ENCODE data around the gene MESP1.
"Not testable (repeated sequence)": the region's sequence is repeated elsewhere in the genome, so short reads cannot be mapped to it uniquely, and the experiment has no call there.

The MESP1 gene, protein sequence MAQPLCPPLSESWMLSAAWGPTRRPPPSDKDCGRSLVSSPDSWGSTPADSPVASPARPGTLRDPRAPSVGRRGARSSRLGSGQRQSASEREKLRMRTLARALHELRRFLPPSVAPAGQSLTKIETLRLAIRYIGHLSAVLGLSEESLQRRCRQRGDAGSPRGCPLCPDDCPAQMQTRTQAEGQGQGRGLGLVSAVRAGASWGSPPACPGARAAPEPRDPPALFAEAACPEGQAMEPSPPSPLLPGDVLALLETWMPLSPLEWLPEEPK

DNA sequence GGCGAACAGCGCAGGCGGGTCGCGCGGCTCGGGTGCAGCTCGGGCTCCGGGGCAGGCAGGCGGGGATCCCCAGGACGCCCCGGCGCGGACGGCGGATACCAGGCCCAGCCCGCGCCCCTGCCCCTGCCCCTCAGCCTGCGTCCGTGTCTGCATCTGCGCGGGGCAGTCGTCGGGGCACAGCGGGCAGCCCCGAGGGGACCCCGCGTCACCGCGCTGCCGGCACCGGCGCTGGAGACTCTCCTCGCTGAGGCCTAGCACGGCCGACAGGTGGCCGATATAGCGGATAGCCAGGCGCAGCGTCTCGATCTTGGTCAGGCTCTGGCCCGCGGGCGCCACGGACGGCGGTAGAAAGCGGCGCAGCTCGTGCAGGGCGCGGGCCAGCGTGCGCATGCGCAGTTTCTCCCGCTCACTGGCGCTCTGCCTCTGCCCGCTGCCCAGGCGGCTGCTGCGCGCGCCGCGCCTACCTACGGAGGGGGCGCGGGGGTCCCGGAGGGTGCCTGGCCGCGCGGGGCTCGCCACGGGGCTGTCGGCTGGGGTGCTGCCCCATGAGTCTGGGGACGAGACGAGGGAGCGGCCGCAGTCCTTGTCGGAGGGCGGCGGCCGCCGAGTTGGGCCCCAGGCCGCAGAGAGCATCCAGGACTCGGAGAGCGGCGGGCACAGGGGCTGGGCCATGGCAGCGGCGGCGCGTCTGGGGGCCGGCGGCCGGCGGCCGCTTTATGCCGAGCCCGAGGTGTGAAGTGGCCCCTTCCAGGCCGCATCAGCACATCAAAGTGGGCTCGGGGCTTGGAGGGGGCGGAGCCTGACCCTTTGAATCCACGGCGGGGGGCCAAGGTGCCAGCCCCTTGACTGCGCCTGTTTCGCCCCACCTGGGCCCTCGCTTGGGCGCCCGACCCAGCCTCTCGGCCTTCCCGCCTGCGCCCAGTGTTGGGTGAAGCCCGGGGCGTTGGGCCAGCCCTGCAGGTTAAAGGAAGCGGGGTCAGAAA lies at the start of gene MESP1:
Gene MESP1 (minus strand): TSS at position 690 of the 983 bp plus-strand sequence. CDS start 18 bp downstream, at position 672.
- H3K4me3 ChIP-seq (ENCODE audit: low read depth, low read length), result peak within 1 kb of the TSS; percentile 51
- DNase-seq (ENCODE audit: low read depth), result peak; percentile 53

DNA sequence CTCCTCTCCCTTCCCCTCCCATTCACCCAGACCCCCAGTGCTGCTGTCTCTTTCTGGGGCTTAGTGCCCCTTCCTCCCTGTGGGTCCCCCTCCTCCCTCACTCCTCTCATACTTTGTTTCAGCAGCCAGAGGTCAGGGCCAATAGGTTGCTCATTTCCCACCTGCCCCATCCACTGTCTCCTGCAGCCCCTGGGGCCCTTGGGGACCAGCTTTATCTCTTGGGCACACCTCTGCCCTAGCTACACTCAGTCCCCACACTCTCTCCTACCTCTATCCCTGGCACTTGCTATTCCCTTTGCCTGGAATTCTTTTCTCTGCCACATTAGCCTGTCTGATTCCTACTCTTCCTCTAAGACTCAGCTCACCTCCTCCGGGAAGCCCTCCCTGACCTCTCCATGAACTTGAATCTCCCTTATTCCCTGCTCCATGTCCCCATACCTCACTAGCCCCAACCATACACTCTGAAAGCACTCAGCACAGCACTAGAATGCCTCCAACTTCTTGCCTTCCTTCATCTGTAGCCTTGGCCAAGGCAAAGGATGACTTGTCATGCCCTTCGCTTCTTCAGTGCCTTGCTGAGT lies 49.0 kb upstream of the MESP1 start:
- DNase-seq (ENCODE audit: low read depth), result no peak
- H3K4me3 ChIP-seq (ENCODE audit: low read depth, low read length), result no peak overlapping the region

DNA sequence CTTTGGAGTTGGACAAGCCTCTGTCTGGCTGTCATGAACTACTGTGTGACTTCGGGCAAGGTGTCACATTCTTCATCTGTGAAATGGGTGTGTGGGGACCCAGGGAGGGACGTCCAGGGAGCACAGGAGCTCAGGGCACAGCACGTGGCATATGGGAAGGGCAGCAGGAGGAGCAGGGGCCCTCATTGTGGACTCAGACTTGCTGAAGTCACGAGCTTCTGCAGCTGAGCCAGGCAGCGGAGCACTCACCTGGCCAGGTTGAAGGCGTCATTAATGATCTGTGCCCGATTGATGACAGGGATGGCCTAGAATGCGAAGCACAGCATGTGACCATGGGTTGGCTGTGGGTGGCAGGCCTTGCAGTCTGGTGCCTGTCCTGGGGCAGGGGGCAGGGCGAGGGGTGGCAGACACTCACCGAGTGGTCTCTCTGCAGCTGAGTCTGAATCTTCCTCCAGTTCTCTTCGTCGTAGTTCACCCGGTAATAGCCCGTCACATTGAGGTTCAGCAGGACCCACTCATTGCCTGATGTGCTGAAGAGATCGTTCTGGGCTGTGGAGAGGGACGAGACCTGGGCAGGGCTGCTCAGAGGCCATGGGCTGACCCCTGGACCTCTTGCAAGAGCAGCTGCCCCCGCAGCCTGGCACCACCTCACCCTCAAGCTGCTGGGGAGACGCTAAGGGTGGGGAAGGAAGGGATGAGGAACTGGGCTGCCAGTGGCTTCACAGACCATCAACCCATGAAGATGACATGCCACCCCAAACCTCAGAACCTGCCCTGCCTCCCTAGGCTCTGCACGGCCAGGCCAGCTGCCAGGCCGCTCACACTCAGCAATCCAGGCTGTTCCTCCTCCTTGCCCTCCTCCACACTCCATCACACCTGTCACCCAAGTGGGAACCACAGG lies 48.2 kb upstream of the MESP1 start:
- no peak overlapping the region for H3K4me3 ChIP-seq (ENCODE audit: low read depth, low read length)
- no peak for DNase-seq (ENCODE audit: low read depth)

DNA sequence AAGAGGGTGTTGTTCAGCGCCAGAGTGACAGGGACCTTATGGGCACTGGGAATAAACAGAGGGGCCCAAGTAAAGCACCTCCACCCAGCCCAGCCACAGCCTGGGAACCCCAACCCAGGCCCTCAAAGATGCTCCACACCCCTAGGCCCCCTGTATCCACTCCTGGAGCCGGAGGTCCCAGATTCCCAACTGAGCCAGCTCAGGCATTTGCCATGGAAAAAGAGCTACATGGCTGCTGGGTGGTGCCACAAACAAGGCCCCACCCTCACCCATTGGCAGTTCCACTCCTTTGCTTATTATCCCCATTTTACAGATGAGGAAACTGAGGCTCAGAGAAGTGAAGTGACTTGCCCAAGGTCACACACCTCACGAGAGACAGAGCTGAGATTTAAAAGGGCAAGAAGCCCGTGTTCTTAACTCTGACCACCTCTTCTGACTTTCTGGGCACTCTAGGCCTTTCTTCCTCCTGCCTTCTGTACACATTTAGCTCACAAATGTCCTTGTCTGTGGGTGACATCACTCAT lies 46.7 kb upstream of the MESP1 start:
- DNase-seq (ENCODE audit: low read depth), result no peak
- no peak overlapping the region for H3K4me3 ChIP-seq (ENCODE audit: low read depth, low read length)

DNA sequence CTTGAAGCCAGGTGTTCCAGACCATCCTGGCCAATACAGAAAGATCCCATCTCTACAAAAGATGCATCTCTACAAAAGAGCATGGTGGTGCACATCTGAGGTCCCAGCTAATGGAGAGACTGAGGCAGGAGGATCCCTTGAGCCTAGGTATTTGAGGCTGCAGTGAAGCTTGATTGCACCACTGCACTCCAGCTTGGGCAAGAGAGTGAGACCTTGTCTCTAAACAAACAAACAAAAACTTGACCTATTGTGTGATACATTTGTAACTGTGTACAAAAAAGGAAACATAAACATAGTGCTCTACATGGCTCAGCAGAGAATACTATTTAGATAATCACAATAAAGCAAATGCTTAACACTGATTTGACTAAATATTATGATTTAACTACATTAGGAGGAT lies 44.9 kb upstream of the MESP1 start:
- no peak overlapping the region for H3K4me3 ChIP-seq (ENCODE audit: low read depth, low read length)

DNA sequence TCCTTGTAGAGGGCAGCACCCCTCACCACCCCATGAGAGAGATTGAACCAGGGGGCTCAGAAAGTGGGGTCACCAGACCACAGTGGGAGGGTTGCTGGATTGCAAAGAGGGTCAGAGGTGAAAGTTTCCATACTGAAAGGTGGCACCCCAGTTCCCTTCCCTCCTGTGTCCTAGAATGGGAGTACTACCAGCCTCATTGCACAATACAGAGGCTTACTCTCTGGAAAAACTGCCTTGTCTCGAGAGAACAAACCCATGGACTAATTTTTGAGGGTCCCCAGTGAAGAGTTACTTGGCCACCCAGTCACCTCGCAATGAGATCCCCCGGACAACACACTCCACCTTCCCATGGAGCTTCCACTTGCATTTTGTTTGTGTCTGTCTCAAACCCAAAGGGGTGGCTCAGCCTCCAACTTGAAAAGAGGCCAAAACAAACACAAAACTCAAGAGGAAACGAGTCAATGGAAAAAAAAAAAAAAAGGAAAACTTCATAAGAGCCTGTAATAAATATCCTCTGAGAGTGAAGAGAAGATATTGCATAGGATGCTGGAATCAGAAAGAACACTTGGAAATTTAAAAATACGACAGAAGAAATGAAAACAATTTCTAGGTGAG lies 43.7 kb upstream of the MESP1 start:
- DNase-seq (ENCODE audit: low read depth), result no peak
- H3K4me3 ChIP-seq (ENCODE audit: low read depth, low read length), result no peak overlapping the region

More for the DNA sequence above, 44.9 kb upstream of the MESP1 start:
- DNase-seq (ENCODE audit: low read depth), result no peak

DNA sequence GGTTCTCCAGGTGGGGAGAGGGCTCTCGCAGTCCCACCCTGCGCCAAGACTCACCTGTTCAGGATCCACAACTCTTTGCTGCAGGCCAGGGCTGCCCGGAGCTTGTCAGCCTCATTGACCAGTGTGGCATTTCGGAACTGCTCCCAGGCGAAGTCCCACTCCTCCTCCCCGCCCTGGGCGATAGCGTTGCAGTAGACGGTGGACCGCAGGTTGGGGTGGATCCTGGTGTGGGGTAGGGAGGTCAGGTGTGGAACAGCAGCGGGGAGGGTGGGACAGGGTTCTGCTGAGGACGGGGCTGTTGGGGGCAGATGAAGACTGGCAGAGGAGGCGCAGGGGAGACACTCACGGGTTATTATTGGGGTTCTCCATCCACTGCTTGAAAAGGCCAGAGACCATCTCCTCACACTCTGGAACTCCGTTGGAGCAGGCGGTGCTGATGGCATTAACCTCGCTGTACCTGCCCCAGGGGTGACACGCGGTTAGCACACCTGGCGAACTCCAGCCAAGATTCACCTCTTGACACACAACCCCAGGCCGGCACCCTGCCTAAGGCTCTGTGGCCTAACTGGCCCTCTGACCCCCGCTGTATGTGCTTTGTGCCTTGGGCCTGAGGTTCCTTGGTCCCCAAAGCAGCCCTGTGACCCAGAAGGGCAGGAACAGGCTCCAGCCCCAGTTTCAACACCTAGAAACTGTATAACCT lies 41.2 kb upstream of the MESP1 start:
- H3K4me3 ChIP-seq (ENCODE audit: low read depth, low read length), result no peak overlapping the region
- DNase-seq (ENCODE audit: low read depth), result no peak

DNA sequence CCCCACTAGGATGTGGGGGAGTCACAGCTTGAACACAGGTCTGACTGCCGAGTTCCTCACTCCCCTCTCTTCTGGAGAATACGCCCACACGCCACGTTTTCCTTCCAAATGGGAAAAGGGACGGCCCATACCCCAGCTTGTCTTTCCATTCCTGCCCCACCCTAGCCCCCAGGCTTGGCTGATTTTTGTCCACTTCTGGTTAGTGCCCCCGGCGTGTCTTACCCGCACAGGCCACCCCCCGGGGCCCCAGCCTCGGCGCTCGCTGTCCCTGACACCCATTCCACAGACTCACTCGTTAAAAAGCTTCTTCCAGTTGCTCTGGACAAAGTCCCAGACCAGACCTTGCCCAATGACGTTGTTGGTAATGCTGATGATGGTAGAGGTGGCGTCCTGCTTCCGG lies 39.6 kb upstream of the MESP1 start:
- no peak for DNase-seq (ENCODE audit: low read depth)
- H3K4me3 ChIP-seq (ENCODE audit: low read depth, low read length), result no peak overlapping the region

DNA sequence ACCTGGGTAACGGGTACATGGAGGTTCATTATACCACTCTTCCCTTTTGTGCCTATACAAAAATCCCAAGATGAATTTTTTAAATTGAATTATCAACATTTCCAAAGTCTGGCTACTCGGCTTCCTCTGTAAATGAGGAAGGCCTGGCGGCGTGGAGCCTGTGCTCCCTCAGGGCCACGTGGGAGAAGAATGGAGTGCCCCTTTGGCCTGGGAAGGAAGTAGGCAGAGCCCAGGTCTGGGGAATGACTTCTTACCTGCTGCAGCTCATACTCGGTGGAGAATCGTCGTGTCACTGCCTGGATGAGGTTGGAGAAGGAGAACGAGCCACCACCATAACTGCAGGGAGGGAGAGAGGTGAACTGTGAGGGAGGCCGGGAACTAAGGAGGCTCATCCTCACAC lies 39.2 kb upstream of the MESP1 start:
- no peak for DNase-seq (ENCODE audit: low read depth)
- no peak overlapping the region for H3K4me3 ChIP-seq (ENCODE audit: low read depth, low read length)

DNA sequence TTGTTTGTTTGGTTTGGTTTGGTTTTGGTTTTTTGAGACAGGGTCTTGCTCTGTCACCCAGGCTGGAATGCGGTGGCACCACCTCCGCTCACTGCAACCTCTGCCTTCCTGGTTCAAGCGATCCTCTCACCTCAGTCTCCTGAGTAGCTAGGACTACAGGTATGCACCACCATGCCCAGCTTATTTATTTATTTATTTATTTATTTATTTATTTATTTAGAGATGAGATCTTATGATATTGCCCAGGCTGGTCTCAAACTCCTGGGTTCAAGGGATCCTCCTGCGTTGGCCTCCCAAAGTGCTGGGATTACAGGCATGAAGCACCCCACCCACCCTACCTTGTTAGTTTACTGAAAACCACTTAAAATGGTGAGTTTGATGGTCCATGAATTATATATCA lies 37.5 kb upstream of the MESP1 start:
- H3K4me3 ChIP-seq (ENCODE audit: low read depth, low read length); DNase-seq (ENCODE audit: low read depth): not testable (repeated sequence)

DNA sequence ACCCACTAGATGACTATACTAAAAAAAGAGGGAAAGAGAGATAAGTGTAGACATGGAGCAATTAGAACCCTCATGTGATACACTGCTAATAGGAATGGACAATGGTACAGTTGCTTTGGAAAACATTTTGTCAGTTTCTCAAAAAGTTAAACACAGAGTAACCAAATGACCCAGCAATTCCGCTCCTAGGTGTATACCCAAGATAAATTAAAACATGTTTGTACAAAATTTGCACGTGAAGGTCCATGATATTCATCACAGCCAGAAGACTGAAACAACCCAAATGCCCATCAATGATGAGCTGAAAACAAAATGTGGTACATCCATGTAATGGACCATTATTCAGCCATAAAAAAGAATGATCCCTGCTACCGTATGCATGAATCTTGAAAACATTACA lies 36.9 kb upstream of the MESP1 start:
- no peak for DNase-seq (ENCODE audit: low read depth)

DNA sequence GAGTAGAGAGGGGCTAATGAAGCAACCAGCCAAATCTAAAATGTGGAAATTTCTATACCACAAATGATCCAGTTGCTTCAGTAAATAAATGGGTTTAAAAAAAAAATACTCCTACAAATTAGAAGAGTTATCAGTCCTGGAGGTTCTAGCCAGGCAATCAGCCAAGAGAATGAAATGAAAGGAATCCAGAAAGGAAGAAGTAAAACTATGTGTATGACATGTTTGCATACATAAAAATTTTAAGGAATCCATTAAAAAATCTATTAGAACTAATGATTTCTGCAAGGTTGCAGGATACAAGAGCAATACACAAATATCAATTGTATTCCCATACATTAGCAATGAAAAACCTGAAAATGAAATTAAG lies 34.7 kb upstream of the MESP1 start:
- H3K4me3 ChIP-seq (ENCODE audit: low read depth, low read length), result no peak overlapping the region
- DNase-seq (ENCODE audit: low read depth), result no peak

More for the DNA sequence above, 36.9 kb upstream of the MESP1 start:
- H3K4me3 ChIP-seq (ENCODE audit: low read depth, low read length), result no peak overlapping the region

DNA sequence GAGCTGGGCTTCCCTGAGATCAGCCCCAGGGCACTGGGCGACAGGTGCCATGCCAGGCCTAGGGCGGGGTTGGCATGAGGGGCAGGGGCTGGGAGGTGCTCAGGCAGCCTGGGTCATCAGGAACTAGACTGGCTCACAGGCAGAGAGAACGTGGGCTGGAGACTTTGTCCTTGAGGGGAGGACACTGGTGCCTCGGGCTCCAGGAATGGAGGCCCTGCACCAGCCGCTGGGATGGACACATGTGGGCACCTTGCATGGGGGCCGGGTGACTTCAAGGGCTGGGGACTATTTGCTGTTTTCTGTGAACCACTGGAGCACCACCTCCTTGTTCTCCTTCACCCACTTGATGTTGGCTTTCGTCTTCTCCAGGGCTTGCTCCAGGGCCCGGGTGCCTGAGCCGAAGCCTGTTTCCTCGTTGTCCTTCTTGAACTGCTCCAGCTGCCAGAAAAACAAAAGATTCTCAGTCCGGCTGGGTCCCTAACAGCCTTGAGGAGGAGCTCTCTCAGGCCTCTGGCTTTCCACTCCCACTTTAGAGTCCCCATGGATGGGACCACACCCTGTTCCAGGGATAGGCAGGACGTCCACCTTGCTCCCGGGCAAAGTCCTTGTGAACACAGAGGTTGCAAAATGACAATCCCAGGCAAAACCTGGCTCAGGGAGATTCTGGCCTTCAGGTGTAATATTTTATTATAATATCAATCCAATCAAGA lies 34.2 kb upstream of the MESP1 start:
- no peak overlapping the region for H3K4me3 ChIP-seq (ENCODE audit: low read depth, low read length)
- no peak for DNase-seq (ENCODE audit: low read depth)

DNA sequence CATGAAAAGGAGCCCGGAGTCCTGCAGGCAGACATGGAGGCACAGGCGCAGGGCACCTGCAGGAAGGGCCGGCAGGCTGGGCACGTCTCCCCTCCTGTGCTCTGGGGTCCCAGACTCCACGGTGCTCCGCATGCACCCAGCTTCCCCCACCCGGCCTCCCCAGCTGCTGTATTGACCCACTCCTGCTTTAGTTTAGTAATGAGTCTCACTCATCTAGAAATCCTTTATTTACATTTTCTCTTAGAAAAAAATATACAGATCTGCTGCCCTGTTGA lies 33.6 kb upstream of the MESP1 start:
- DNase-seq (ENCODE audit: low read depth), result no peak
- no peak overlapping the region for H3K4me3 ChIP-seq (ENCODE audit: low read depth, low read length)

DNA sequence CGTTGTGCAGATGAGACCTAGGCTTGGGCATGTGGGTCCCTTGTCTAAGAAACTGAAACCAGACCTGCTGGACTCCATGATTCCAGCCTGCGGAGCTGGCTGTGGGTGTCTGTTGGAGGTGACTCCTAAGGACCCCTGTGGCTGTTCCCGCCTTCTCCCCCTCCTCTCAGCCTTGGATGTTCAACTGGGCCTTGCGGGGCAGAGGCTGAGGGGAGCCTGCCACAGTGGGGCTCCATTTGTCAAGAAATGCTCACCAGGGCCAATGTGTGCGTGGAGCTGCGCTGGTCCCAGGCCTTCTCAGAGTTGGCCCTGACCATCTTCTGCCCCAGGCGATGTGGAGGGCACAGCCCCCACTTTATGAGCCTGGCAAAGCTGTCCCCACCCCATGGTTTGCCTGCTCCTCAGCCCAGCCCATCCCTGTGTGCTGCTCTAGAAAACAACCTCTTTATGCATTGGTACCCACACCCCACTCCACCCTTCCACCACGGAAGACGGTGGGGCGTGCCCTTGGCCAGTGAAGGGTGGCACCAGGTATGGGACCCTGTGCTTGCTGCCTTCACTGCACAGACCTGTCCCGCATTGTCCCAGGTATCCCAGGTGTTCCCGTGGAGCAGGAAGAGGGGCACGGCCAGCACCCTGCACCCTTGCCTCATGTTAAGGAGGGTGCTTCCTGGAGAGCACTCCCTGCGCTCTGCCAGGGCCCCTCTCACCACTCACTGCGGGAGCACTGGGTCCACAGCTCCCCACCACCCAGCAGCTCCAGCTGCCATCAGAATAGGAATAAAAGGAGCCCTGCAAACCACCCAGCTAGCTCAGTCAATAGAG lies 33.0 kb upstream of the MESP1 start:
- no peak overlapping the region for H3K4me3 ChIP-seq (ENCODE audit: low read depth, low read length)

DNA sequence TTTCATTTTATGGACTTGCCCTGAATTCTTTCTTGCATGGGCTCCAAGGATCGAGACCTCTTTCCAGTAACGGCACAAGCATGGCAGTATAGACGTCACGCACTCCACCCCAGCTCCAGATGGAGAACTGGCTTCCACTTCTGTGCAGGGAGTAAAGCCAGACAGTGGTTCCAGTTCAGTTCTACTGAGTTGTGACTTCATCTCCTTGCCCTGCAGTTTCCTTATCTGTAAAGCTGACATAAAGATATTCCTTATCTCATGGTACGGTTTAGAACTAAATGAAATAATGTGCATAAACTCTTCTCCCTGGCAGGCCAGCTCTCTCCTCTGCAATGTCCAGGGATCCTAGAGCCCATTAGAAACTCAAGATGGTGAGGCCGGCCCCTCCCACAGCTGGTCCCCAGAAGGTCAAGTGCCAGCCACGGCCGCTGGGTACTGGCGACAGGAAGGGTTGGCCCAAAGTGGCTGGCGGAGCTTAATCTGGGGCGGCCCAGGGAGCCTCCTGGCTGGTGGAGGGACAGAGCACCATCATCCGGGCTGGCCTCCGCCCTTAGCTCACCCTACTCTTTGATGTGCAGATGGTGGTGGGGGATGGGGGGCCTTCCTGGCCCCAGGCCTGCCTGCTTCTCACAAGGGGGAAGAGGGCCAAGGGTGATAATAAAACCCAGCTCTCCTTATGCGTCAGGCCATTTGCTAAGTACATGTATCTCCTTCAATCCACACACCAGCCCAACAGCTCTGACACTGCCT lies 32.2 kb upstream of the MESP1 start:
- no peak for DNase-seq (ENCODE audit: low read depth)
- H3K4me3 ChIP-seq (ENCODE audit: low read depth, low read length), result no peak overlapping the region

More for the DNA sequence above, 33.0 kb upstream of the MESP1 start:
- DNase-seq (ENCODE audit: low read depth), result no peak

Measured in skeletal muscle cell (primary cell).